ENCODE results near the gene APOBR. TPM values are rescaled to one million over a fixed set of nuclear protein-coding genes. Genes with fewer than 3 reads are reported as not detected.
A peak's percentile ranks its signal among the peaks of the same experiment; 100 is the strongest.
"Not testable (repeated sequence)": the region's sequence is repeated elsewhere in the genome, so short reads cannot be mapped to it uniquely, and the experiment has no call there.

The APOBR gene, protein sequence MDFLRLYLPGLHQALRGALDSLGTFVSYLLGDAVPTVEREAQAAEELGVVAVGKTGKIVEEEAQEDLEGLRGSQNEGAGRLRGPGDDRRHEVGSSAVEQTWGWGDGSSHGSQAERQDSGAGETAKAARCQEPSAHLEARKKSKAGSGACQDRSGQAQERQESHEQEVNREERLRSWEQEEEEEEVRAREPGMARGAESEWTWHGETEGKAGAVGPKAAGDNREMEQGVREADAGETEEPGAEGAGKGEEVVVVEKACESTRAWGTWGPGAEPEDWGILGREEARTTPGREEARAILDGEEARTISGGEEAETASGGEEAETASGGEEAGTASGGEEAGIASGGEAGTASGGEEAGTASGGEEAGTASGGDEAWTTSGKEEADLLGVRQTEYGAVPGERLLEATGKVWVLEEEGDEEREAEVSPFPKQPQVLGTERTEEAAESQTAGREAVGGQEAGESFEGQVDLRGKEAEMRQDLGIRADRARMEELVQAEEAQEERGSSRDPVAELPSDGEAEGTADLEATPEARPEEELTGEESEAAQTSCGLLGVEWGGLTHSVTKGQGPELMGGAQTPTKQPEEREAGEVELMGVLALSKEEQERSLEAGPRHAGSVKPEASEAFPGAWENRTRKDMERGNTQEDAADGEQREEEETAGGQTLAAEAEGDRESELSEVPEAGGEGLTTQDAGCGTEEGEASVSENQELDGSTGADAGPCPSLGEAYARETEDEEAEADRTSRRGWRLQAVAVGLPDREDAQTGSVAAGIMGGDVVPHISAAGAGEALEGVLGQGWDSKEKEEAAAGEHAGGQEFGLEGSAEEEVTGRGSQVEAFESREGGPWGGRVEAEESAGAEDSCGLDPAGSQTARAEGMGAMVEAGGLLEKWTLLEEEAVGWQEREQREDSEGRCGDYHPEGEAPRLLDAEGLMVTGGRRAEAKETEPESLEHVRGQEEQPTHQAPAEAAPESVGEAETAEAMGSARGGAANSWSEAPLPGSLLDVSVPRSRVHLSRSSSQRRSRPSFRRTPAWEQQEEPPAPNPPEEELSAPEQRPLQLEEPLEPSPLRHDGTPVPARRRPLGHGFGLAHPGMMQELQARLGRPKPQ
- total RNA-seq = not detected in 2 replicates
- not detected in 2 replicates for polyA plus RNA-seq
- polyA plus RNA-seq (2011; cell fraction: cytosol; rRNA removed) = 0.03 TPM in 1 of 2 replicates, not detected in the other
- polyA plus RNA-seq (2011; cell fraction: nucleus; rRNA removed) = 0.04 TPM in 1 of 2 replicates, not detected in the other
- 0.04 and 0.07 TPM in 2 replicates for polyA plus RNA-seq (2012)
- 0.25 TPM in 1 of 2 replicates, not detected in the other for polyA minus RNA-seq
- polyA minus RNA-seq (2011; cell fraction: cytosol; rRNA and poly(A)+ RNA removed) = not detected
- not detected in 2 replicates for polyA minus RNA-seq (2011; cell fraction: nucleus; rRNA and poly(A)+ RNA removed)
- not detected for Bru-seq, nascent RNA
- BruChase-seq, experiment 1, labeled RNA remaining after a 6-hour chase = percentile 13 among the genes with signal in this experiment
- BruChase-seq, experiment 2, labeled RNA remaining after a 2-hour chase = not detected
- long read RNA-seq = 0 reads

DNA sequence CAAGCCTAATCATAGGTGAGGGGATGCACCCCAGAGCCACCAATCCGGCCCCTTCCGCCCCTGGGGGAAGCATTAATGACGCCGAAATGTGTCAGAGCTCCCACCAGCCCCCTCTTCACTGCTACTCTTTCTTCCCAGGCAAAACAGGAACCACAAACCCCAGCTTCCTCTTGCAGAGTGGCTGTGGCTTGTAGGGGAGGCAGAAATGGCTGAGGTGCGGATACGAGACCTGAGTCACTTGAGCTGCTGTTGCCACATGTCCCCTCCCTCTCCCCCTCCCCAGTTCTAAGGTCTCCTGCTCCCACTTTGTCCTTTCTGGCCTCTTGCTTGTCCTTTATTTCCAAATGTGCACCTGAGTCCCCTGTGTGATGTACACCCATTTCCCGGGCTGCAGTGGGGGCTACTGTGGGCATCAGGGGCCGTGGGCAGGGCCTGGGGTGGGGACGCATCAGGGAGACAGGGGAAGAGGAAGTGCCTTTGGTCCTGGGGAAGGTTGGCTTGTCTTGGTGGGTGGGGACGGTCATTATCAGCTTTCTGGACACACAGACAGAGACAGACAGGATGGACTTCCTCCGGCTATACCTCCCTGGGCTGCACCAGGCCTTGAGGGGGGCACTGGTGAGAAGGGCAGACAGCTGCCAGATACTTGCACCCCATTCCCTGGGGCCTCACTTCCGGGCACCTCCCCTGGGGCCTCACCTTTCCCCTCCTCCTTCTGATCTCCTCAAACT is at the start of gene APOBR:
TSS of gene APOBR (plus strand) at position 523 of the 731 bp plus-strand sequence. CDS start at position 562, 39 bp downstream.
- no peaks in the 10 kb centered on the region for H3K27me3 ChIP-seq (ENCODE audit: control insufficient read depth in 2 of 2, insufficient read depth in 2 of 2, low read length in 2 of 2)
- intact Hi-C loops (cut with micrococcal nuclease) = no loop called here
- no peaks in the 10 kb centered on the region for H4K20me1 ChIP-seq (replicated peaks; ENCODE audit: control insufficient read depth, extremely low read depth, insufficient read depth, low read length)
- H3K79me2 ChIP-seq (ENCODE audit: control insufficient read depth, insufficient read depth, low read length) = peaks cover 3% of the 10 kb centered on the region
- no peaks in the 10 kb centered on the region for H3K9me1 ChIP-seq (replicated peaks; ENCODE audit: control insufficient read depth, extremely low read depth, insufficient read depth, low read length)
- peaks cover 0 to under 1% of the 10 kb centered on the region in 2 experiments for H3K36me3 ChIP-seq (ENCODE audit: control insufficient read depth in 2 of 2, extremely low read depth in 1 of 2, insufficient read depth in 2 of 2, low read length in 2 of 2)
- no peak for FAIRE-seq
- no peaks in the 10 kb centered on the region for H3K9me3 ChIP-seq (replicated peaks; ENCODE audit: control insufficient read depth, insufficient read depth, low read length)
- TF ChIP-seq POLR2AphosphoS5 (IDR thresholded peaks at IDR 0.05; ENCODE audit: insufficient read depth, low read depth, low read length) (no peak), POLR2A (IDR thresholded peaks at IDR 0.05; ENCODE audit: low read depth, low read length) (no peak), JUN (IDR thresholded peaks at IDR 0.05; ENCODE audit: borderline replicate concordance, insufficient read depth, insufficient read length, low read depth) (no peak)
- TF ChIP-seq, protein P1, sequence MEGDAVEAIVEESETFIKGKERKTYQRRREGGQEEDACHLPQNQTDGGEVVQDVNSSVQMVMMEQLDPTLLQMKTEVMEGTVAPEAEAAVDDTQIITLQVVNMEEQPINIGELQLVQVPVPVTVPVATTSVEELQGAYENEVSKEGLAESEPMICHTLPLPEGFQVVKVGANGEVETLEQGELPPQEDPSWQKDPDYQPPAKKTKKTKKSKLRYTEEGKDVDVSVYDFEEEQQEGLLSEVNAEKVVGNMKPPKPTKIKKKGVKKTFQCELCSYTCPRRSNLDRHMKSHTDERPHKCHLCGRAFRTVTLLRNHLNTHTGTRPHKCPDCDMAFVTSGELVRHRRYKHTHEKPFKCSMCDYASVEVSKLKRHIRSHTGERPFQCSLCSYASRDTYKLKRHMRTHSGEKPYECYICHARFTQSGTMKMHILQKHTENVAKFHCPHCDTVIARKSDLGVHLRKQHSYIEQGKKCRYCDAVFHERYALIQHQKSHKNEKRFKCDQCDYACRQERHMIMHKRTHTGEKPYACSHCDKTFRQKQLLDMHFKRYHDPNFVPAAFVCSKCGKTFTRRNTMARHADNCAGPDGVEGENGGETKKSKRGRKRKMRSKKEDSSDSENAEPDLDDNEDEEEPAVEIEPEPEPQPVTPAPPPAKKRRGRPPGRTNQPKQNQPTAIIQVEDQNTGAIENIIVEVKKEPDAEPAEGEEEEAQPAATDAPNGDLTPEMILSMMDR (IDR thresholded peaks at IDR 0.05; ENCODE audit: extremely low read depth in 1 of 2, insufficient read depth in 1 of 2, low read depth in 1 of 2, low read length in 2 of 2) = no peak
- no peak within 1 kb of the TSS for H2AFZ ChIP-seq (ENCODE audit: low read depth, low read length)
- H3K4me2 ChIP-seq (ENCODE audit: insufficient read depth, low read length) = no peak within 1 kb of the TSS
- dilution Hi-C loops (cut with MboI; ENCODE audit: extremely low pct_ligation_motif_present, low sequenced_read_pairs) = no loop called here
- ChIA-PET POLR2A (no interaction called here), CTCF (interaction anchor here (0.6 kb wide), 1 partner anchor 16 kb away, joined by 3 read pairs; no protein-coding TSS in a partner anchor)
- DNase-seq (ENCODE audit: low read depth, low spot score) = no peak
- no TSS peak for BruUV-seq (replicated peaks)
- H3K4me3 ChIP-seq (replicated peaks in 1 of 3; ENCODE audit: insufficient read depth in 1 of 3, low read depth in 1 of 3, low read length in 3 of 3) = no peak within 1 kb of the TSS
- H3K4me1 ChIP-seq (ENCODE audit: control insufficient read depth, extremely low read depth, insufficient read depth, low read length) = peaks cover 2% of the 10 kb centered on the region
- no peak within 1 kb of the TSS for H3K9ac ChIP-seq (replicated peaks; ENCODE audit: extremely low read depth, insufficient read depth, low read length)
- H3K27ac ChIP-seq (ENCODE audit: insufficient read depth, low read depth, low read length) = no peak within 1 kb of the TSS

DNA sequence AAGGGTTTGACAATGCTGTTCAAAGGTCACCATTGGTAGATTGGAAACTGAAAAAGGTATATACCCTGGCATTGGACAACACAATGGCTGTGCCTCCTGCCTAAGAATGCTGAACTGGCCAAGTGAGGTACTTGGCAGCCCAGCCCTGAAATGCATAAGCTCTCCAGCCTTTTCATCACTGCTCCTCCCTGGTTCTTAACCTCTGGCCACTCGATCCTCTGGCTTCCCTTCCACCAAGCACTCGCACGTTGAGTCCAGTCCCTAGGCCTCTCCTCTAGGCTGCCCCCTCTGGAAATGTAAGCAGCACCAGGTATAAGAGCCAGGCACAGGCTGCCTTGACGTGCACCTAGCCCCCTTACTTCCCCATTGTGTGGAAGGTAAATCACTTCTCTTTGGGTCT is 48.1 kb upstream of the APOBR start:
- H3K9ac ChIP-seq (replicated peaks; ENCODE audit: extremely low read depth, insufficient read depth, low read length); H3K27ac ChIP-seq (ENCODE audit: insufficient read depth, low read depth, low read length); H3K4me2 ChIP-seq (ENCODE audit: insufficient read depth, low read length); POLR2A ChIA-PET; H3K27me3 ChIP-seq (ENCODE audit: control insufficient read depth in 2 of 2, insufficient read depth in 2 of 2, low read length in 2 of 2); H3K9me3 ChIP-seq (replicated peaks; ENCODE audit: control insufficient read depth, insufficient read depth, low read length); DNase-seq (ENCODE audit: low read depth, low spot score); H3K4me1 ChIP-seq (ENCODE audit: control insufficient read depth, extremely low read depth, insufficient read depth, low read length); BruUV-seq (replicated peaks); H3K9me1 ChIP-seq (replicated peaks; ENCODE audit: control insufficient read depth, extremely low read depth, insufficient read depth, low read length); H4K20me1 ChIP-seq (replicated peaks; ENCODE audit: control insufficient read depth, extremely low read depth, insufficient read depth, low read length); H3K4me3 ChIP-seq (replicated peaks in 1 of 3; ENCODE audit: insufficient read depth in 1 of 3, low read depth in 1 of 3, low read length in 3 of 3); intact Hi-C loops (cut with micrococcal nuclease); dilution Hi-C loops (cut with MboI; ENCODE audit: extremely low pct_ligation_motif_present, low sequenced_read_pairs); CTCF ChIA-PET; FAIRE-seq; H2AFZ ChIP-seq (ENCODE audit: low read depth, low read length); H3K36me3 ChIP-seq (ENCODE audit: control insufficient read depth in 2 of 2, extremely low read depth in 1 of 2, insufficient read depth in 2 of 2, low read length in 2 of 2); H3K79me2 ChIP-seq (ENCODE audit: control insufficient read depth, insufficient read depth, low read length): not testable (repeated sequence)

Data from endothelial cell of umbilical vein (primary cell).